Loucy (cell line): ENCODE data around the gene NGEF.

ENCODE experiments used
- EZH2phosphoT487 ChIP-seq: fragments of 200-600 bp; IDR thresholded peaks from 2 replicates; pipeline ENCODE4 v1.6.1; 2018; ENCODE audit warnings: antibody characterized with exemption, mild to moderate bottlenecking, moderate library complexity, borderline replicate concordance
- TF ChIP-seq, protein P1 (sequence below): fragments of 200-600 bp; sonication (generic); conservative IDR thresholded peaks from 2 replicates; pipeline ENCODE4 v1.5.1; 2014; ENCODE audit warnings: mild to moderate bottlenecking, antibody characterized with exemption, low read length

DNA sequence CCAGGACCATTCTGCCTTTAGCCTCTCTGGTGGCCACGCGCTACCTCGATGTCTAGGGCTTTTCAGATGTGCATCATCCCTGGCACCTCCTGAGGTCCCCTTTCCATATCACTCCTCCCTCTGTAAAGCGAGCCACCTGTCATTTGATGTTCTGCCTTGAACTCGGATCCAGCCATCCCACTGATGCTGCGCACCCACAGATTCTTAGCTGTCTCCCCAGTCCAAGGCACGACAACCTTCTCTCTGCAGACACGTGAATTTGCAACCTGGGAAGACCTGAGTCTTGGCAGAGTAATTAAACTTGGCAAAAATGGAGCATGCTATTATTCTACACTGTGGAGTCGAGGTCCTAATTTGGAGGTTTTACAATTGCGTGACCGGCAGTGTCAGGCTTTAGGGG is 61.9 kb downstream of the NGEF start:
- TF ChIP-seq, protein P1, sequence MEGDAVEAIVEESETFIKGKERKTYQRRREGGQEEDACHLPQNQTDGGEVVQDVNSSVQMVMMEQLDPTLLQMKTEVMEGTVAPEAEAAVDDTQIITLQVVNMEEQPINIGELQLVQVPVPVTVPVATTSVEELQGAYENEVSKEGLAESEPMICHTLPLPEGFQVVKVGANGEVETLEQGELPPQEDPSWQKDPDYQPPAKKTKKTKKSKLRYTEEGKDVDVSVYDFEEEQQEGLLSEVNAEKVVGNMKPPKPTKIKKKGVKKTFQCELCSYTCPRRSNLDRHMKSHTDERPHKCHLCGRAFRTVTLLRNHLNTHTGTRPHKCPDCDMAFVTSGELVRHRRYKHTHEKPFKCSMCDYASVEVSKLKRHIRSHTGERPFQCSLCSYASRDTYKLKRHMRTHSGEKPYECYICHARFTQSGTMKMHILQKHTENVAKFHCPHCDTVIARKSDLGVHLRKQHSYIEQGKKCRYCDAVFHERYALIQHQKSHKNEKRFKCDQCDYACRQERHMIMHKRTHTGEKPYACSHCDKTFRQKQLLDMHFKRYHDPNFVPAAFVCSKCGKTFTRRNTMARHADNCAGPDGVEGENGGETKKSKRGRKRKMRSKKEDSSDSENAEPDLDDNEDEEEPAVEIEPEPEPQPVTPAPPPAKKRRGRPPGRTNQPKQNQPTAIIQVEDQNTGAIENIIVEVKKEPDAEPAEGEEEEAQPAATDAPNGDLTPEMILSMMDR, result no peak
- TF ChIP-seq EZH2phosphoT487, result no peak
